Mucosa of descending colon (tissue), 3 donors: ENCODE data around the gene KIAA2012. TPM values are rescaled to one million over a fixed set of nuclear protein-coding genes. Genes with fewer than 3 reads are reported as not detected.
A peak's percentile ranks its signal among the peaks of the same experiment; 100 is the strongest.
"Not testable (repeated sequence)": the region's sequence is repeated elsewhere in the genome, so short reads cannot be mapped to it uniquely, and the experiment has no call there.

Source experiments
- ATAC-seq: fragments of 200-7000 bp; cut with Tn5 transposase; one replicate; pipeline ENCODE4 v1.9.1; 2020; ENCODE audit warnings: mild to moderate bottlenecking, moderate library complexity
- DNase-seq, 3 donors: peaks; one replicate each; pipeline ENCODE4 v3.0.0-alpha.2; 2020
- H3K36me3 ChIP-seq: fragments of 200-600 bp; one replicate; pipeline ENCODE4 v1.8.0; 2021; ENCODE audit warnings: low read depth, mild to moderate bottlenecking
- H3K4me1 ChIP-seq: fragments of 200-600 bp; one replicate; pipeline ENCODE4 v1.8.0; 2021; ENCODE audit warnings: low read depth, mild to moderate bottlenecking
- H3K4me3 ChIP-seq: fragments of 200-600 bp; one replicate; pipeline ENCODE4 v1.8.0; 2021; ENCODE audit warnings: mild to moderate bottlenecking
- H3K9me3 ChIP-seq: fragments of 200-600 bp; one replicate; pipeline ENCODE4 v1.8.0; 2021; ENCODE audit warnings: mild to moderate bottlenecking
- intact Hi-C, 2 donors: fragments of 100-400 bp; cut with DNase I in 1 of 2; cut with micrococcal nuclease in 1 of 2; formaldehyde crosslinking; loops; one replicate each; pipeline versions ENCODE4 v1.11.0 to v1.11.1; 2022; cut with DNase I, micrococcal nuclease
- total RNA-seq, 3 donors: library from RNA; stranded (reverse); fragmentation: NEBNext Ultra II Directional in 2 of 3; extraction: Animal tissue kit (Norgen Biotek cat#: 25700) in 2 of 3; gene quantifications; one replicate each; pipeline versions ENCODE4 v1.2.1 to v1.2.4, GENCODE V29; 2021 to 2023
- TF ChIP-seq, protein P1 (sequence below): fragments of 200-600 bp; IDR thresholded peaks from one replicate; pipeline ENCODE4 v1.8.0; 2022; ENCODE audit warnings: antibody characterized with exemption, mild to moderate bottlenecking
- donor health status: DM: no; HTN: no; CAD: no; lungs with moderate emphysema.
- donor health status: DM: no; HTN: no; CAD: no.
- donor health status: DM: no; HTN: yes; CAD: no.

Gene KIAA2012
- total RNA-seq, 3 donors from 2014 or later = 0.13 to 0.14 TPM; not detected in 1

DNA sequence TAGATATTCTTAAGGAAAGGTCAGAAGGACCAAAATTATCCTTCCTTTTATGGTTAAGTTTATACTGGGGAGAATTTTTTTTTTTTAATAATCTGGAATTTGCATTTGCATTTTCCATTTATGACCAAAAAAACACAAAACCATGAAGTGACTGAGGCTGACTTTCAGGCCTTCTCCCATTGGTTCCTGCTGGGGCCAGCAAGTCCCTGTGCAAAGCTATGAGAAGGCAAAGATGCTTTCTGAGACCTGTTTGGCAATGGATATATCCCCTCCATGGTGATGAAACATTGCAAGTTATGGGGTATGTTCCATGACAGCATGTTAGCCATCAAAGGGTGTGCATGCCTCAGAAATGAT is 60.8 kb downstream of the KIAA2012 start:
- Histone ChIP-seq H3K36me3 (no peaks in the 10 kb centered on the region), H3K4me1 (no peaks in the 10 kb centered on the region), H3K9me3 (no peaks in the 10 kb centered on the region), H3K4me3 (no peak overlapping the region)
- intact Hi-C loops = no loop called here
- ATAC-seq (no peak), DNase-seq (no peak)
- TF ChIP-seq, protein P1, sequence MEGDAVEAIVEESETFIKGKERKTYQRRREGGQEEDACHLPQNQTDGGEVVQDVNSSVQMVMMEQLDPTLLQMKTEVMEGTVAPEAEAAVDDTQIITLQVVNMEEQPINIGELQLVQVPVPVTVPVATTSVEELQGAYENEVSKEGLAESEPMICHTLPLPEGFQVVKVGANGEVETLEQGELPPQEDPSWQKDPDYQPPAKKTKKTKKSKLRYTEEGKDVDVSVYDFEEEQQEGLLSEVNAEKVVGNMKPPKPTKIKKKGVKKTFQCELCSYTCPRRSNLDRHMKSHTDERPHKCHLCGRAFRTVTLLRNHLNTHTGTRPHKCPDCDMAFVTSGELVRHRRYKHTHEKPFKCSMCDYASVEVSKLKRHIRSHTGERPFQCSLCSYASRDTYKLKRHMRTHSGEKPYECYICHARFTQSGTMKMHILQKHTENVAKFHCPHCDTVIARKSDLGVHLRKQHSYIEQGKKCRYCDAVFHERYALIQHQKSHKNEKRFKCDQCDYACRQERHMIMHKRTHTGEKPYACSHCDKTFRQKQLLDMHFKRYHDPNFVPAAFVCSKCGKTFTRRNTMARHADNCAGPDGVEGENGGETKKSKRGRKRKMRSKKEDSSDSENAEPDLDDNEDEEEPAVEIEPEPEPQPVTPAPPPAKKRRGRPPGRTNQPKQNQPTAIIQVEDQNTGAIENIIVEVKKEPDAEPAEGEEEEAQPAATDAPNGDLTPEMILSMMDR = no peak

DNA sequence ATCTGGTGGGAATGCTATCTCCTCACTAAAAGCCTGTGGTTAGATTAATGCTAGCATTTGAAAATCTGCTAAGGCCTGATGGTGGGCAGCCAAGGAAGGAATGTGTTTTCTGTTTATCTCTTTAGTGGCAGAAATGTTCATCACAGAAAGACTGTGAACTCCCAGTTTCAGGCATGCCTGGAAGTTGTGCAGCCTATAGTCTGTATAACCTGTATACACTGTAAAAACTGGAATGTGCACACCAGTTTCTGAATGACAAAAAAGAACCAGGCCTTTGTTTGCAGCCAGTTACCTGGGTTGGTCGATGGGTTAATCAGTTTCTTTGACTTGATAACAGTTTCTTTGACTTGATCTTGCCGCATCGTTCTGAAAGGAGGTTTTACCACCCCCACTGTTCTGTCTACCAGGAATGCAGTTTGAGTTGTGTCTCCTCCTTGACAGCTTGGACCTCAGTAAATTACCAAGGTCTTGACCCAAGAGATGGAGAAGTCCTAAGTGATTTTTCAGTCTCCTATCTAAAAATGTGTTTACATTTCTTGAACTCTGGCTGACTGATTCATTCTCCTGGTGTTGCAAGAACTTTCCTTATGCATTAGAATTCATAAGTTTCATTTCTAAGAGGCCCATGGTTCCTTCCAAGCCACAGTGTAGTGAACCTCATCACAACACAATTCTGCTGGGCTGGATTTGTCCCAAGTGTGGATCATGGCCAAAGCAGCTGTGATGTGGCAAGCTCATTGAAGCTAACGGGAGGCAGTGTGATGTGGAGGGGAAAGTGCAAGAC is 62.2 kb downstream of the KIAA2012 start:
- H3K36me3 ChIP-seq = no peaks in the 10 kb centered on the region
- no peaks in the 10 kb centered on the region for H3K9me3 ChIP-seq
- H3K4me1 ChIP-seq = no peaks in the 10 kb centered on the region
- peak; percentile 60 to 69 (median 61) for DNase-seq
- ATAC-seq = peak; percentile 62
- H3K4me3 ChIP-seq = no peak overlapping the region
- intact Hi-C loops = no loop called here
- TF ChIP-seq, protein P1 = no peak

DNA sequence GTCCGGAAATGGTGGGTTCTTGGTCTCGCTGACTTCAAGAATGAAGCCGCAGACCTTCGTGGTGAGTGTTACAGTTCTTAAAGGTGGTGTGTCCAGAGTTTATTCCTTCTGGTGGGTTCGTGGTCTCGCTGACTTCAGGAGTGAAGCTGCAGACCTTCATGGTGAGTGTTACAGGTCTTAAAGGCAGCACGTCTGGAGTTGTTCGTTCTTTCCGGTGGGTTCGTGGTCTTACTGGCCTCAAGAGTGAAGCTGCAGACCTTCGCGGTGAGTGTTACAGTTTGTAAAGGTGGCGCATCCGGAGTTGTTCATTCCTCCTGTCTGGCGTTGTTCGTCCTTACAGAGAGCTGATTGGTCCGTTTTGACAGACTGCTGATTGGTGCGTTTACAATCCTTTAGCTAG is 63.0 kb downstream of the KIAA2012 start:
- intact Hi-C loops, DNase-seq, H3K36me3 ChIP-seq, ATAC-seq, H3K4me1 ChIP-seq, H3K4me3 ChIP-seq, H3K9me3 ChIP-seq: not testable (repeated sequence)

DNA sequence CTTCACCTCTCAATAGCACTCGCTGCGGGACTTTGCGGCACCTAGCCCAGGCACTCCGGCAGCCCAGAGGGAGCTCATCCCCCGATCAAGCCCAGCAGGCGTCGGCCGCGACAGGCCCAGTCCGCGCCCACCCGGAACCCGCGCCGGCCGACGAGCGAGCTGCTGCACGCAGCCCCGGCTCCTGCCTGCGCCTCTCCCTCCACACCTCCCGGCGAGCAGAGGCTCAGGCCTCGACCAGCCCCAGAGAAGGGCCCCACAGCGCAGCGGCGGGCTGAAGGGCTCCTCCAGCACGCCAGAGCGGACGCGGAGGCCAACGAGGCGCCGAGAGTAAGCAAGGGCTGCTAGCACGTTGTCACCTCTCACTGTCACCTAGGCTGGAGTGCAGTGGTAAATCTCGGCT is 63.5 kb downstream of the KIAA2012 start:
- ATAC-seq = no peak
- no peak for DNase-seq

DNA sequence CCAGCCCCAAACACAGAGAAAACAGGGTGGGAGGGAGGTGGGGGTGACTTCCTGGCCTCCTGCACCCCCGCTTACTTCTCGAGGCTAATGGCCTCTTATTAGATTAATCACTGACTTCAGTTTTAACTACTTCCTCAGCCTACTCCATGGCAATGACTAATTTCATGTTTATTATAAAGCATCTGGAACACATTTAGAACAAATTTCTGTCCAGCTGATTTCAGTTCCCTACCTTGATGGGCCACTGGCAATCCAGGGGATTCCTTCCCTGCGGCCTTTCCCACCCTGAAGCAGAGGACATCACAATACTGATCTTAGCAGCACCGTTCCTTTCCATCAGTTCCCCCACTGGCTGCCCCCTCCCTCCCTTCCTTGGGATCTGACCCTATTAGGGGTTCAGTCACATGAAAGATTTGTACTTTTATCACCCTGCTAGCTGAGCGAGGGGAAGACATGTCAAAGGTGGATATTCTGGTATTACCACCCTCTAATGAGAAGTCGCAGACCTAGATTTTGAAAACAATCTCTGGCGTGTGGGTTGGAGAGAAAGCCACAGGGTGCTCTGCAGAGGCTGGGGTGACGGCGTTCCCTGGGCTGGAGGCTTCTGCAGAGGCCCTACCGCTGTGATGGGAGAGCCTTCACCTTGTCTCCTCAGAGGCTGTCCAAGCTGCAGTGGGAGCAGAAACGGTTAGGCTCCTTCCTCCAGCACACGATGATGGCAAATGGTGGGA is 67.6 kb downstream of the KIAA2012 start:
- TF ChIP-seq, protein P1 = no peak
- no peak overlapping the region for H3K4me3 ChIP-seq
- no peaks in the 10 kb centered on the region for H3K4me1 ChIP-seq
- no peak for ATAC-seq
- H3K9me3 ChIP-seq = no peaks in the 10 kb centered on the region
- DNase-seq = no peak
- intact Hi-C loops = no loop called here
- no peaks in the 10 kb centered on the region for H3K36me3 ChIP-seq

More for the DNA sequence above, 63.5 kb downstream of the KIAA2012 start:
- no peaks in the 10 kb centered on the region for H3K9me3 ChIP-seq
- H3K4me3 ChIP-seq = no peak overlapping the region
- TF ChIP-seq, protein P1 = no peak
- intact Hi-C loops = no loop called here
- no peaks in the 10 kb centered on the region for H3K4me1 ChIP-seq
- no peaks in the 10 kb centered on the region for H3K36me3 ChIP-seq

DNA sequence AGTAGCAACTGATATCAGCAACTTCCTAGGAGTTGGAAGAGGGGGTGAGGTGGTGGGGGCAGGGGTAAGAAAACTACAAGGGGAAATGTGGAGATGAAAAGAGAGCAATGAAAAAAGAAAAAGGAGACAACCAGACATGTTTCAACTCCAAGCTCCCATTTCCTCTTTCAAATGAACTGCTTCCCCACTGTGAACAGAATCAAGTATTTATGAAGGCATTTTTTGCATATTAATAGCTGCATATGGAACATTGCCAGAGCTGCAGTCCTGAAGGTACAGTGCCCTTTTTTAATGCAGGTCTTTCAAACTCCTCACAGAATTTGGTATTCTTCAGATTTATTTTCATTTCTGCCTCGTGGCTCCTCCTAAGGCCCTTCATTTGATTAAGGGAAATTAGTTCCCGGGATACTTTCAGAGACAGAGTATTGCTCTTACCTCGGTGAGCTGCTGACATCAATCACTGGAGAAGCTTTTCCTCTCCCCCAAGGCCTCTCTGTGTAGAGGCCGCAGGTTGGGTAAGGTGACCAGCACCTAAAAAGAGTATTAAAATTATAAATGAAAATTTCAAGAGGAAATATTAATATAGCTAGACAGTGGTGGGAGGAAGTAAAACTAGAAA is 68.4 kb downstream of the KIAA2012 start:
- TF ChIP-seq, protein P1 = no peak
- ATAC-seq = no peak

More for the DNA sequence above, 68.4 kb downstream of the KIAA2012 start:
- Histone ChIP-seq H3K9me3 (no peaks in the 10 kb centered on the region), H3K4me3 (no peak overlapping the region), H3K4me1 (no peaks in the 10 kb centered on the region), H3K36me3 (no peaks in the 10 kb centered on the region)
- intact Hi-C loops = no loop called here
- no peak for DNase-seq
